Stimulated activated memory B cell treated with anti-CD40 and anti-IgM and Interleukin-4, amounts not matched to agents 10 μg/mL and 1 μg/mL and 100 μg/mL, for 72 hours (primary cell): Measurements from ENCODE around the gene PLD5.

Experiments used
- ATAC-seq: fragments of 150-1000 bp; cut with Tn5 transposase; 2 replicates; pipeline ENCODE4 v1.10.0; 2021
- H3K27ac Mint-ChIP-seq: one replicate; pipeline ENCODE4 v1.8.0; 2022; ENCODE audit warnings: mild to moderate bottlenecking, mixed read lengths
- H3K27me3 Mint-ChIP-seq: one replicate; pipeline ENCODE4 v1.8.0; 2022; ENCODE audit warnings: mixed read lengths
- H3K36me3 Mint-ChIP-seq: one replicate; pipeline ENCODE4 v1.8.0; 2022; ENCODE audit warnings: mixed read lengths
- H3K4me1 Mint-ChIP-seq: one replicate; pipeline ENCODE4 v1.8.0; 2022; ENCODE audit warnings: mixed read lengths
- H3K4me3 Mint-ChIP-seq: one replicate; pipeline ENCODE4 v1.8.0; 2022; ENCODE audit warnings: mild to moderate bottlenecking, moderate library complexity, mixed read lengths
- H3K9me3 Mint-ChIP-seq: one replicate; pipeline ENCODE4 v1.8.0; 2022; ENCODE audit warnings: mixed read lengths

The PLD5 gene

GRCh38 chr1:242454262-242455051 is 70.0 kb downstream of the PLD5 start:
- no peaks in the 10 kb centered on the region for H3K36me3 Mint-ChIP-seq
- H3K4me1 Mint-ChIP-seq: peaks cover 6% of the 10 kb centered on the region
- no peak for ATAC-seq
- no peaks in the 10 kb centered on the region for H3K9me3 Mint-ChIP-seq
- H3K27me3 Mint-ChIP-seq: peaks cover 34% of the 10 kb centered on the region
- H3K4me3 Mint-ChIP-seq: no peak overlapping the region
- H3K27ac Mint-ChIP-seq: no peak overlapping the region

GRCh38 chr1:242452573-242452972 is 71.9 kb downstream of the PLD5 start:
- Mint-ChIP-seq H3K27ac (no peak overlapping the region), H3K9me3 (no peaks in the 10 kb centered on the region), H3K36me3 (no peaks in the 10 kb centered on the region), H3K4me3 (no peak overlapping the region), H3K4me1 (peaks cover 6% of the 10 kb centered on the region), H3K27me3 (peaks cover 42% of the 10 kb centered on the region)
- ATAC-seq: no peak

GRCh38 chr1:242449661-242450060 is 74.8 kb downstream of the PLD5 start:
- ATAC-seq: no peak
- no peaks in the 10 kb centered on the region for H3K36me3 Mint-ChIP-seq
- no peak overlapping the region for H3K4me3 Mint-ChIP-seq
- peaks cover 33% of the 10 kb centered on the region for H3K27me3 Mint-ChIP-seq
- peaks cover 5% of the 10 kb centered on the region for H3K4me1 Mint-ChIP-seq
- no peaks in the 10 kb centered on the region for H3K9me3 Mint-ChIP-seq
- H3K27ac Mint-ChIP-seq: no peak overlapping the region

- ATAC-seq: no peak
- Mint-ChIP-seq H3K27me3 (peaks cover 27% of the 10 kb centered on the region), H3K27ac (no peak overlapping the region), H3K9me3 (no peaks in the 10 kb centered on the region), H3K4me1 (no peaks in the 10 kb centered on the region), H3K36me3 (no peaks in the 10 kb centered on the region), H3K4me3 (no peak overlapping the region)
These were observed 75.4 kb downstream of the PLD5 start for GRCh38 chr1:242448910-242449645.

- ATAC-seq: no peak
These were observed 76.8 kb downstream of the PLD5 start for GRCh38 chr1:242447689-242448088.

GRCh38 chr1:242440757-242441156 is 83.7 kb downstream of the PLD5 start:
- Mint-ChIP-seq H3K4me1 (no peaks in the 10 kb centered on the region), H3K27me3 (no peaks in the 10 kb centered on the region), H3K9me3 (no peaks in the 10 kb centered on the region), H3K36me3 (no peaks in the 10 kb centered on the region), H3K4me3 (no peak overlapping the region), H3K27ac (no peak overlapping the region)
- ATAC-seq: no peak

More at GRCh38 chr1:242447689-242448088, 76.8 kb downstream of the PLD5 start:
- Mint-ChIP-seq H3K27me3 (peaks cover 23% of the 10 kb centered on the region), H3K27ac (no peak overlapping the region), H3K4me1 (no peaks in the 10 kb centered on the region), H3K4me3 (no peak overlapping the region), H3K36me3 (no peaks in the 10 kb centered on the region), H3K9me3 (no peaks in the 10 kb centered on the region)

- Mint-ChIP-seq H3K36me3 (no peaks in the 10 kb centered on the region), H3K4me1 (no peaks in the 10 kb centered on the region), H3K27me3 (peaks cover 26% of the 10 kb centered on the region), H3K4me3 (no peak overlapping the region), H3K9me3 (peaks cover 5% of the 10 kb centered on the region), H3K27ac (no peak overlapping the region)
- ATAC-seq: no peak
These were observed 89.3 kb downstream of the PLD5 start for GRCh38 chr1:242435200-242435599.

GRCh38 chr1:242432491-242433095 is 91.9 kb downstream of the PLD5 start:
- Mint-ChIP-seq H3K9me3 (peaks cover 5% of the 10 kb centered on the region), H3K4me1 (no peaks in the 10 kb centered on the region), H3K4me3 (no peak overlapping the region), H3K27me3 (peaks cover 26% of the 10 kb centered on the region), H3K27ac (no peak overlapping the region), H3K36me3 (no peaks in the 10 kb centered on the region)
- ATAC-seq: no peak

GRCh38 chr1:242431786-242432185 is 92.7 kb downstream of the PLD5 start:
- H3K27me3 Mint-ChIP-seq: peaks cover 26% of the 10 kb centered on the region
- H3K36me3 Mint-ChIP-seq: no peaks in the 10 kb centered on the region
- no peak overlapping the region for H3K4me3 Mint-ChIP-seq
- H3K27ac Mint-ChIP-seq: no peak overlapping the region
- H3K4me1 Mint-ChIP-seq: no peaks in the 10 kb centered on the region
- H3K9me3 Mint-ChIP-seq: peaks cover 5% of the 10 kb centered on the region
- no peak for ATAC-seq

GRCh38 chr1:242430956-242431355 is 93.5 kb downstream of the PLD5 start:
- ATAC-seq: no peak
- peaks cover 5% of the 10 kb centered on the region for H3K9me3 Mint-ChIP-seq
- no peak overlapping the region for H3K27ac Mint-ChIP-seq
- no peaks in the 10 kb centered on the region for H3K36me3 Mint-ChIP-seq
- H3K4me1 Mint-ChIP-seq: no peaks in the 10 kb centered on the region
- no peak overlapping the region for H3K4me3 Mint-ChIP-seq
- H3K27me3 Mint-ChIP-seq: peaks cover 26% of the 10 kb centered on the region

- Mint-ChIP-seq H3K27ac (no peak overlapping the region), H3K4me3 (no peak overlapping the region), H3K27me3 (peaks cover 20% of the 10 kb centered on the region), H3K4me1 (no peaks in the 10 kb centered on the region), H3K9me3 (peaks cover 8% of the 10 kb centered on the region), H3K36me3 (no peaks in the 10 kb centered on the region)
- ATAC-seq: no peak
These were observed 95.9 kb downstream of the PLD5 start for GRCh38 chr1:242428399-242429190.

- Mint-ChIP-seq H3K27me3 (peaks cover 16% of the 10 kb centered on the region), H3K4me3 (no peak overlapping the region), H3K4me1 (no peaks in the 10 kb centered on the region), H3K36me3 (no peaks in the 10 kb centered on the region), H3K9me3 (peaks cover 8% of the 10 kb centered on the region), H3K27ac (no peak overlapping the region)
- no peak for ATAC-seq
These were observed 97.0 kb downstream of the PLD5 start for GRCh38 chr1:242427519-242427918.

GRCh38 chr1:242426271-242426905 is 98.1 kb downstream of the PLD5 start:
- Mint-ChIP-seq H3K9me3 (peaks cover 8% of the 10 kb centered on the region), H3K4me3 (no peak overlapping the region), H3K27me3 (peaks cover 12% of the 10 kb centered on the region), H3K36me3 (no peaks in the 10 kb centered on the region), H3K27ac (no peak overlapping the region), H3K4me1 (no peaks in the 10 kb centered on the region)
- no peak for ATAC-seq

- H3K27me3 Mint-ChIP-seq: peaks cover under 1% of the 10 kb centered on the region
- H3K9me3 Mint-ChIP-seq: peaks cover 3% of the 10 kb centered on the region
- H3K36me3 Mint-ChIP-seq: no peaks in the 10 kb centered on the region
- H3K4me3 Mint-ChIP-seq: no peak overlapping the region
- no peak overlapping the region for H3K27ac Mint-ChIP-seq
- no peaks in the 10 kb centered on the region for H3K4me1 Mint-ChIP-seq
- no peak for ATAC-seq
These were observed 99.3 kb downstream of the PLD5 start for GRCh38 chr1:242425232-242425631.

- Mint-ChIP-seq H3K9me3 (no peaks in the 10 kb centered on the region), H3K36me3 (no peaks in the 10 kb centered on the region), H3K27ac (no peak overlapping the region), H3K4me1 (no peaks in the 10 kb centered on the region), H3K4me3 (no peak overlapping the region), H3K27me3 (peaks cover 8% of the 10 kb centered on the region)
- ATAC-seq: no peak
These were observed 107.8 kb downstream of the PLD5 start for GRCh38 chr1:242416657-242417056.
